Neural cell (in vitro differentiated cells): ENCODE data around the gene AGL. TPM values are rescaled to one million over a fixed set of nuclear protein-coding genes. Genes with fewer than 3 reads are reported as not detected.

Experiments
- H2AFZ ChIP-seq: fragments of 200-600, 300-800 bp; sonication (generic), shearing (Covaris generic); 2 replicates; pipeline ENCODE4 v1.6.0; 2014; ENCODE audit warnings: low read depth, mild to moderate bottlenecking, antibody characterized with exemption, low read length, moderate library complexity
- H3F3A ChIP-seq: fragments of 200-600 bp; shearing (Covaris generic); 2 replicates; pipeline ENCODE4 v1.6.1; 2016; ENCODE audit warnings: mild to moderate bottlenecking, moderate library complexity, mixed read lengths, antibody characterized with exemption, low read length; ENCODE audit not compliant: insufficient read depth, poor library complexity, severe bottlenecking
- H3K27ac ChIP-seq: fragments of 200-600, 300-800 bp; sonication (generic), shearing (Covaris generic); 2 replicates; pipeline ENCODE4 v1.5.1; 2014; ENCODE audit warnings: mild to moderate bottlenecking, low read length, moderate library complexity
- H3K27me3 ChIP-seq: fragments of 300-800, 200-600 bp; sonication (generic), shearing (Covaris generic); 2 replicates; pipeline ENCODE4 v1.6.0; 2014; ENCODE audit warnings: mild to moderate bottlenecking, low read depth, low read length, moderate library complexity; ENCODE audit not compliant: insufficient read depth
- H3K36me3 ChIP-seq: fragments of 300-800, 200-600 bp; sonication (generic), shearing (Covaris generic); 2 replicates; pipeline ENCODE4 v1.5.1; 2014; ENCODE audit warnings: mild to moderate bottlenecking, antibody characterized with exemption, low read length, moderate library complexity; ENCODE audit not compliant: insufficient read depth
- H3K4me2 ChIP-seq: fragments of 300-800, 200-600 bp; sonication (generic), shearing (Covaris generic); 2 replicates; pipeline ENCODE4 v1.6.0; 2014; ENCODE audit warnings: mild to moderate bottlenecking, low read length
- H3K4me3 ChIP-seq: fragments of 300-800, 200-600 bp; sonication (generic), shearing (Covaris generic); 2 replicates; pipeline ENCODE4 v1.5.1; 2014; ENCODE audit warnings: mild to moderate bottlenecking, low read length, moderate library complexity
- H3K79me2 ChIP-seq: fragments of 200-600 bp; shearing (Covaris generic); replicated peaks from 2 replicates; pipeline ENCODE4 v1.6.0; 2014; ENCODE audit warnings: mild to moderate bottlenecking, low read length, moderate library complexity; ENCODE audit not compliant: insufficient read depth
- H3K9ac ChIP-seq: fragments of 300-800, 200-600 bp; sonication (generic), shearing (Covaris generic); 2 replicates; pipeline ENCODE4 v1.6.1; 2016; ENCODE audit warnings: mild to moderate bottlenecking, low read length, mixed read lengths
- H3K9me2 ChIP-seq: fragments of 200-600 bp; shearing (Covaris generic); 2 replicates; pipeline ENCODE4 v1.6.1; 2016; ENCODE audit warnings: mild to moderate bottlenecking, low read length, mixed read lengths; ENCODE audit not compliant: insufficient read depth
- H3K9me3 ChIP-seq: fragments of 200-600, 300-800 bp; sonication (generic), shearing (Covaris generic); 2 replicates; pipeline ENCODE4 v1.6.1; 2016; ENCODE audit warnings: mild to moderate bottlenecking, mixed run types, low read length, moderate library complexity, mixed read lengths
- H4K20me1 ChIP-seq: fragments of 200-600 bp; shearing (Covaris generic); 2 replicates; pipeline ENCODE4 v1.6.1; 2016; ENCODE audit warnings: mild to moderate bottlenecking, mixed run types; ENCODE audit not compliant: insufficient read depth
- CTCF ChIP-seq: fragments of 450-650 bp; IDR thresholded peaks from 2 replicates; pipeline ENCODE4 v1.5.1; 2014; ENCODE audit warnings: antibody characterized with exemption, mild to moderate bottlenecking, moderate library complexity; ENCODE audit not compliant: poor library complexity, severe bottlenecking
- EP300 ChIP-seq: fragments of 450-650 bp; conservative IDR thresholded peaks from 2 replicates; pipeline ENCODE4 v1.6.1; 2014; ENCODE audit warnings: antibody characterized with exemption, mild to moderate bottlenecking, moderate library complexity; ENCODE audit not compliant: poor library complexity, severe bottlenecking
- EZH2 ChIP-seq: fragments of 200-600, 300-800 bp; shearing (Covaris generic), sonication (generic); IDR thresholded peaks from 2 replicates; pipeline ENCODE4 v1.6.1; 2014; ENCODE audit warnings: antibody characterized with exemption, low read length, borderline replicate concordance, mild to moderate bottlenecking; ENCODE audit not compliant: insufficient read depth, poor library complexity, severe bottlenecking
- MXI1 ChIP-seq: fragments of 450-650 bp; conservative IDR thresholded peaks from 2 replicates; pipeline ENCODE4 v1.6.1; 2014; ENCODE audit warnings: antibody characterized with exemption, mild to moderate bottlenecking; ENCODE audit not compliant: poor library complexity, severe bottlenecking
- POLR2AphosphoS5 ChIP-seq: IDR thresholded peaks from 2 replicates; pipeline ENCODE4 v1.6.1; 2012
- RAD21 ChIP-seq: fragments of 450-650 bp; conservative IDR thresholded peaks from 2 replicates; pipeline ENCODE4 v1.6.1; 2014; ENCODE audit warnings: antibody characterized with exemption, mild to moderate bottlenecking, moderate library complexity
- REST ChIP-seq: IDR thresholded peaks from 2 replicates; pipeline ENCODE4 v1.6.1; 2012; ENCODE audit warnings: borderline replicate concordance
- SMC3 ChIP-seq: fragments of 450-650 bp; conservative IDR thresholded peaks from 2 replicates; pipeline ENCODE4 v1.6.1; 2014; ENCODE audit warnings: antibody characterized with exemption, mild to moderate bottlenecking, moderate library complexity; ENCODE audit not compliant: poor library complexity
- TAF1 ChIP-seq: IDR thresholded peaks from 2 replicates; pipeline ENCODE4 v1.6.1; 2012; ENCODE audit warnings: low read depth
- polyA plus RNA-seq: library from polyadenylated mRNA; depleted of rRNA; stranded (reverse); fragments of >200 nt; gene quantifications from 2 replicates; pipeline ENCODE4 v1.2.3, GENCODE V29; 2014

Gene AGL
- polyA plus RNA-seq, 1 donor from 2014 or later: 17.7 TPM

GRCh38 chr1:99886179-99886578 is 36.0 kb downstream of the AGL start:
- H3K36me3 ChIP-seq: no peaks in the 10 kb centered on the region

GRCh38 chr1:99886841-99887240 is 36.7 kb downstream of the AGL start:
- H3K36me3 ChIP-seq: no peaks in the 10 kb centered on the region
- no peak overlapping the region for H3K4me2 ChIP-seq
- TF ChIP-seq MXI1: no peak
- no peak for TF ChIP-seq EZH2
- TF ChIP-seq EP300: no peak
- TF ChIP-seq TAF1: no peak
- TF ChIP-seq CTCF: no peak
- no peak for TF ChIP-seq REST

More at GRCh38 chr1:99886179-99886578, 36.0 kb downstream of the AGL start:
- H3F3A ChIP-seq: no peaks in the 10 kb centered on the region
- H2AFZ ChIP-seq: no peak overlapping the region
- no peaks in the 10 kb centered on the region for H4K20me1 ChIP-seq
- no peak for TF ChIP-seq MXI1
- no peak for TF ChIP-seq EZH2
- TF ChIP-seq CTCF: no peak
- no peak for TF ChIP-seq TAF1
- TF ChIP-seq RAD21: no peak
- no peak for TF ChIP-seq POLR2AphosphoS5
- no peak for TF ChIP-seq REST
- no peak for TF ChIP-seq EP300
- no peak for TF ChIP-seq SMC3
- no peak overlapping the region for H3K27ac ChIP-seq
- no peak overlapping the region for H3K4me3 ChIP-seq
- no peaks in the 10 kb centered on the region for H3K79me2 ChIP-seq
- no peaks in the 10 kb centered on the region for H3K9me2 ChIP-seq
- no peak overlapping the region for H3K4me2 ChIP-seq
- H3K9me3 ChIP-seq: no peaks in the 10 kb centered on the region
- H3K27me3 ChIP-seq: no peaks in the 10 kb centered on the region
- H3K9ac ChIP-seq: no peak overlapping the region

More at GRCh38 chr1:99886841-99887240, 36.7 kb downstream of the AGL start:
- no peak overlapping the region for H2AFZ ChIP-seq
- no peaks in the 10 kb centered on the region for H3F3A ChIP-seq
- H4K20me1 ChIP-seq: no peaks in the 10 kb centered on the region
- no peaks in the 10 kb centered on the region for H3K9me2 ChIP-seq
- no peak overlapping the region for H3K4me3 ChIP-seq
- no peak overlapping the region for H3K9ac ChIP-seq
- H3K79me2 ChIP-seq: no peaks in the 10 kb centered on the region
- no peak overlapping the region for H3K27ac ChIP-seq
- no peaks in the 10 kb centered on the region for H3K27me3 ChIP-seq
- no peaks in the 10 kb centered on the region for H3K9me3 ChIP-seq
